HG02884 (cell line): ENCODE results near the gene SLC44A3.

Source experiments
- ATAC-seq: cut with Tn5 transposase; IDR thresholded peaks from one replicate; pipeline ENCODE4 v1.9.1; 2021; ENCODE audit warnings: mild to moderate bottlenecking, moderate library complexity; ENCODE audit not compliant: unreplicated experiment

The SLC44A3 gene

GRCh38 chr1:94871031-94871430 is 50.9 kb downstream of the SLC44A3 start:
- no peak for ATAC-seq

- ATAC-seq, result no peak
Measured at GRCh38 chr1:94872771-94873495, 52.8 kb downstream of the SLC44A3 start.

DNA sequence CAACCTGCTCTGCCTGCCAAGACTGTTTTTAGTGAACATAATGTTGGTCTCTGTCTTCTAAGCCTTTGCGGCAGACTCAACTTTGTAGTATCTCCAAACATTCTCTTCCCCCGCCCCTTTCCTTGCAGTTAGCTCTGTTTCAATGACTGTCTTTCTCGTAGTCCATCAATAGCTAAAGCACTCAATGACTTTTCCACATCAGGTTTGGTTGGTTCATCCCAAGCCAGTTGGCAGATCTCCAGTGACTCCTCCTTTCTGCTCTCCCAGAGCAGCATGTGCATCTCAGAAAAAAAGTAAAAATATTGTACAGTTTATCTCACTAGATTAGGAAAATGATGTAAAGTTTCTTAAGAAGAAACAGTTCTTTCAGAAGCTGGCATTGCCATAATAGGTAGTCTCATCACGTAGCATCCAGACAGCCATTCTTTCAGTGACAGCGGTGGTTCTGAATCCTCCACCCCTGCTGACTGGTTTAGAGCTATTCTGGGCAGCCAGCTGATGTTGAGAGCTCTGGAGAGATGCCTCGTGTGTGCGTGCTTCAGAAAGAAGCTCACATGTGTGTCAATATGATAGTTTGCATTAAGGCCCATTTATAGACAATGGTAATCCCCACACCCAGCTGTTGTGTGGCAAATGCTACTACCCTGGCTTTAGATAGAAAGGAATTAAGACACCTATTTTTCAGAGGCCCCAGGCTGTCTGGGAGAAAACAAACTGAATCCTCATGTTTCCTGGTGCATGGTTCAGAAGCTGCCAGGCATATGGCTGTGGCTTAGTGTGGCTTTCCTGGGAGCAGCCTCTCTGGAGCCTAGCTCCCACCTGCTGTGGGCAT is 53.6 kb downstream of the SLC44A3 start:
- ATAC-seq, result no peak

DNA sequence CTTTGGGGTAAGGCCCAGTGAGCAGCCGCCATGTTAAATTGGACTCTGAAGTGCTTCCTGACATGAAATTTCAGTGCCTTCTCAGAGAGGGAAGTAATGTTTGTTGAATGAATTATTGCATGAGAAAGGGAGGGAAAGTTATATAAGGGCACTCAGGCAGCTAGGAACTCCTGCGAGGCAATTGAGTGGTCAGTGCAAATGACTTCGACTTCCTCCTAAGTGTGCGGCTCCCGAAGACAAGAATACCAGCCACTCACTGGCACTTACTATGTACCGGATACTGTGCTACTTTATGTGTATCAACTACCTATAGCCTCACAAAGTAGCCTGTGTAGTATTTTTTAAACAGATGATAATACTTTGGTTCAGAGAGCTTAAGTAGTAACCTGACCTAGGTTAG is 54.3 kb downstream of the SLC44A3 start:
- no peak for ATAC-seq

DNA sequence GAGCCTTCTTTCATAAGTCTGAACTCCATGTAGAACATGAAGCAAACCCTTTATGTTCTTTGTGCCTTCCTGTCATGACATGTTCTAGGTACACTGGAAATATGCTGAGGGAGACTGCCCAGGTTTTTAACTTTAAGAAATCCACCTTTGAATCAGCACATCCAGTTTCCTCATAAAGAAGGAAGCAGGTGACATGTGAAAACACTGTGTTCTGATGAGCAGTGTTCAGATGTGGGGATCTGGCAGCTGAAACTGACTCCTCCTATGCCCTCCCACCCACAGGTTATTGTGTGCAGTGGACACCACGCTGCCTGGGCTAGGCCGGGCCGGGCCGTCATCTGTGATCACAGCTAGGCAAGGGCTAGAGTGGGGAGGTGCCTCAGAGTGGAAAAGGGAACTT is 55.6 kb downstream of the SLC44A3 start:
- ATAC-seq, result peak; percentile 46

GRCh38 chr1:94876362-94876761 is 56.2 kb downstream of the SLC44A3 start:
- no peak for ATAC-seq

GRCh38 chr1:94878329-94878728 is 58.2 kb downstream of the SLC44A3 start:
- ATAC-seq, result no peak

DNA sequence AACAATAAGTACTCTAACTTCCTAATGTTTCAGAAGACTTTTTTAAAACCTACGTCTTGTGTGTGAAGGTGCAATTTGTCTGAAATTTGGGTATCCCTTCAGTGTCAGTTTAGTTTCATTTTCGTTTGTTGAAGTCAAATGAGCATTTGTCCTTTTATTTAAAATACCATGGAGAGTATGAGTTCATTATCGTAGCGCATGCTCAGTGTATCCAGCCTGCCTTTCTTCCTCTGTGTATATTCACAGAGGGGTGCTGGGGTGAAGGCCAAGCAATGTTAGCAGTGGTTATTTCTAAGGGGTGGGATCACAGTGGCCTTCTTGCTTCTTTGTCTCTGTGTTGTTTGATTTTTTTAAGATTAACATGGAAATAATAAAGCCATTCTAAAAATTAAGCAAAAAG is 63.5 kb downstream of the SLC44A3 start:
- ATAC-seq, result no peak

- ATAC-seq, result no peak
Measured at GRCh38 chr1:94884106-94884505, 63.9 kb downstream of the SLC44A3 start.

DNA sequence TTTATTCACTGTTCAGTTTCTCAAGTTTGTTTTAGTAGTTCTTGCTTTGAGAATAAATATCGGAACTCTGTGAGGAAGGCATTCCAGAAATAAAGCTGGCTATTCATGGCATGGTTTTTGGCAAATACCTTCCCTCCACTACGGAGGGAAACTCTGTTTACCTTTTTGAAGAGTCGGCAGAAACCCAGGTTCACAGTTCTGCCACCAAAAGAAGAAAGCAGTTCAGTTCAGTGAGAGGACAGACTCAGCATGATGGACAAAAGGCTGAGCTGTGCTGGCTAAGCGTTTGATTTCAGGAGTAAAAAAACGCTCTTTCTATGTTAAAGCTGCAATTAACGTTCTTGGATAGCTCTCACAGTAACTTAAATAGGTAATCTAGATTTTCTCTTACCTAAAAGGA is 64.3 kb downstream of the SLC44A3 start:
- ATAC-seq, result no peak

DNA sequence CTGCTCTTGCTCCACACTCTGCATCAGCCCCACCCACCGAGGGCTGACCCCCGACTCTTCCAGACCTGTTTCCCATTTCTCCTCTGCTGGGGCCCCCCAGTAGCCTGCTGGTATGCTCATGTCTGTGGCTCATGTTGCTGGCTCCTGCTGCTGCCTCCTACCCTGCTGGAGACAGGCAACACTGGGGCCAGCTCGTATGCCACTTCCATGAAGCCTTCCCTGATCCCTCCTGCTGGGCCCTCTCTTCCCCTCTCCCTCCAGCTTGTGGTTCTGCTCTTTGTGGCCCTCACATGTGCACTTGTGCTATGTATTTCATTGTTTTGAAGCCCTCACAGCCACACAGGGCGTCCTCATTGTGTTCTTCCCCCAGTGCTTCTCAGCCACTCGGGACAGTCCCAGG is 66.2 kb downstream of the SLC44A3 start:
- no peak for ATAC-seq

GRCh38 chr1:94887106-94887505 is 66.9 kb downstream of the SLC44A3 start:
- no peak for ATAC-seq

DNA sequence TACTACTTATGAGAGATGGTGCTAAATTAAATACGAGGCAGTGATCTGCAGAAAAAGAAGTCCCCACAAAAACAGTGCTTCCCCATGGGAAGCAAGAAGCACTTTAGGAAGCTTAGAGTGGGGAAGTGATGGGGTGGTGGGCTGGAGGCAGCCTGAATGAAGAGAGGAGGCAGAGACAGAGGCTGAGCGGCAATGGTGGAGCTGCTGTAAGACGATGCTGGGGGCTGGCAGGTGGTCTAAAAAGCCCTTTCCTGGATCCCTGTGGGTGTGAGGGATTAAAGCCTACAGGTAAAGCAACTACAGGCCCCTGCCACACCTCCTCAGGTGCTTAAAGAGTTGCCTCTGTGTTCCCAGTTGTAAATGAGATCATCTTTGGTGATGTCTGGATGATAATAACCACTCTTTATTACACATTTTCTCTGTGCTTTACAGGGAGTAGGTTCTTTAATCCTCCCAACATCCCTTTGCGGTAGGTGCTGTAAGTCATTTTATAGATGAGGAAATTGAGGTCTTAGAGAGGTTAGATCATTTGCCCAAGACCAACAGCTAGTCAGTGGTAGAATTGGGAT is 67.5 kb downstream of the SLC44A3 start:
- no peak for ATAC-seq

DNA sequence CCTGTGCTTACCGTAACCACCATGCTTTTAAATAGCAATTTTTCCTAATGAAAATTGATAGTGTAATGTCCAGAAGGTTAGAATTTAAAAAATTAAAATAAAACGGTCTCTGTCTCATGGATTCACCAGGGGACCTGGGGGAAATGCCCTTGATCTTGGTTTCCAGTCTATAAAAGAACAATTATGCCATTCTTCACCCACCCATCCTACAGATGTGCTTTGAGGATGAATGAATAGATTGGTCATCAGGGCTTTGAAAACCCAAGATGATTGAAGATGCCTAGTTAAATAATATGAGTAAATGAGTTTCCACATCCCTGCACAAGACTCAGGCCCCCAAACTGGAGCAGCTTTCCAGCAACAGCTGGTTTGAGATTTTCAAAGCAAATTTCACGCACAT is 68.0 kb downstream of the SLC44A3 start:
- ATAC-seq, result no peak

DNA sequence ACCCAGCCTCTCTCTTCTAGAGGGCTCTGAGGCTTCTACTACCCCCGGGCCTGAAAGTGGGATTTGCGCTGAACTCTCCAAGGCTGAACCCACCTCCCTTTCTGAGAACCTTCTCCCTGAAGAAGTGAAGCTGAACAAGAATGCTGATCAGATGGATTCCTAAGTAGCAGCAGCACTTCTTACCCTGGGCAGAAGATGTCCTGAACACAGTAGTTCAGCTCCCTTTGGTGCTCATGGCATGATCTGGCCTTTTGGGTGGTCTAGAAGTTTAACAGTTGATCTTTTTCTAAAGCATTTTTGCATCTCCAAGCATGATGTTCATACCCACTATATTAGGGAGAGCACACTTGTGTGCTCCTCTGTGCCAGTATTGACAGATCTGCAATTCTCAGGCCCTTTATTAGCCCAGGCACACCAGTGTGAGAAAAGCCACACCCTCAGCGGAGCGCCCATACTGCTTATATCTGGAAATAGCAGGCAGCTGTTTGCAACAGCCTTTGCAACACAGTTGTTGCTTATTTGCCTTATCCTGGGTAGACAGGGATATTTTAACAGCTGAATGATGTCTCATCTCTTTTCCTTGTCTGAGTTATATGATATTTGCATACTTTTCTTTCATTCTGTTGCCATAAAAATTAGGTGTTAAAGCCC is 72.6 kb downstream of the SLC44A3 start:
- ATAC-seq, result no peak

DNA sequence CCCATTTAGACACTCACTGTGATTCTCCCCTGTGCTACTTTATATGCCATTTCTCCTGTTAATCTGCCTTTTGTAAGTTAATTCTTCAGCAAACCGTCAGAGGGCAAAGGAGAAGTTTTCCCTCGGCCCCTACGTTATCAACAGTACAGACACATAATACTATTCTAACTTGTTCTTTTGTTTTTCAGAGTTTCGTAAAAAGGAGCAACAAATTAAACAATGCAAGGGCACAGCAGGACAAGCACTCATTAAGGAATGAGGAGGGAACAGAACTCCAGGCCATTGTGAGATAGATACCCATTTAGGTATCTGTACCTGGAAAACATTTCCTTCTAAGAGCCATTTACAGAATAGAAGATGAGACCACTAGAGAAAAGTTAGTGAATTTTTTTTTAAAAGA is 74.5 kb downstream of the SLC44A3 start:
- no peak for ATAC-seq

DNA sequence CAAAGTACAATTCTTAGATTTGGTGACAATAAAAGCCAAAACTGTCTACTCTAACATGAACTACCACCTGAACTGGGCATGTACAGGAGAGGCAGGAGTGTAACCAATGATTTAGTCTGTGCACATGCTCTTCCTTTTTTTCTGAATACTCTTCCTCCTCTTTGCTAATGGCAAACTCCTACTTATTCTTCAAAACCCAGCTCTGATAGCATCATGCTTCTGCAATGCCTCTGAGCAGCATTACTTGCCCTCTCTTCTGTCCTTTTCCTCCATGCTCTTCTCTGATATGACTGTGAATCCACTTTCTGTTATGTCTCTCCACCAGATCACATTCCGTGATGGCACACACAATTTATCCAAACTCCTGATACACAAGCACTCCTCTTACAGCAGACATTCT is 75.4 kb downstream of the SLC44A3 start:
- ATAC-seq, result no peak

GRCh38 chr1:94898491-94899385 is 78.6 kb downstream of the SLC44A3 start:
- no peak for ATAC-seq

DNA sequence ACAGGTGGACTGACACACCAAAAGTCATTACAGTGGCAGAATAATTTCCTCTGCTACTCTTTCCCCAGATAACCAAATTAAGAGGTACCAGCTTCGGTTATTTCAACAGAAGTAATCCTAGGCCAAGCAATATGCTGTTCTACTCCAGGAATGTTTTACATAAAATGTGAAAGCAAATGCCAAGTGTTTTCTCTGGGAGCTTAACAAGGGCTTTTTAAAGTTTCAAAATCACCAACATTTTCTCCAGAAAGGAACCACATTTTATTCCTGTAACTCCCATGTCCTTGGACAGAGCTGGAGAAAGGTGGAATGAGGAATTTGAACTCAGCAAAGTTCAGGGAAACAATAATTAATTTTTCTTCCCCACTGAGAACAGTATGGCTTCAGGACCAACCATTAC is 79.6 kb downstream of the SLC44A3 start:
- no peak for ATAC-seq

GRCh38 chr1:94901841-94902240 is 81.7 kb downstream of the SLC44A3 start:
- ATAC-seq, result no peak
